Skeletal muscle satellite cell (primary cell): ENCODE results near the gene COP1.
"Not testable (repeated sequence)": the region's sequence is repeated elsewhere in the genome, so short reads cannot be mapped to it uniquely, and the experiment has no call there.

Experiments used
- H3K27me3 ChIP-seq: 2 replicates; pipeline ENCODE4 v1.7.0; 2013; ENCODE audit warnings: low read length; ENCODE audit not compliant: control insufficient read depth, insufficient read depth
- H3K36me3 ChIP-seq: 2 replicates; pipeline ENCODE4 v1.7.0; 2013; ENCODE audit warnings: mild to moderate bottlenecking, control low read depth, low read length; ENCODE audit not compliant: insufficient read depth
- H3K4me1 ChIP-seq: 2 replicates; pipeline ENCODE4 v1.7.0; 2013; ENCODE audit warnings: low read length; ENCODE audit not compliant: control insufficient read depth, insufficient read depth
- H3K4me2 ChIP-seq: 2 replicates; pipeline ENCODE4 v1.7.0; 2013; ENCODE audit warnings: mild to moderate bottlenecking, low read length
- H3K4me3 ChIP-seq: 2 replicates; pipeline ENCODE4 v1.7.0; 2013; ENCODE audit warnings: low read length
- H3K9ac ChIP-seq: 2 replicates; pipeline ENCODE4 v1.7.0; 2013; ENCODE audit warnings: mild to moderate bottlenecking, low read depth, low read length, moderate library complexity
- H3K9me3 ChIP-seq: replicated peaks from 2 replicates; pipeline ENCODE4 v1.7.0; 2013; ENCODE audit warnings: mild to moderate bottlenecking, control low read depth, low read length

Gene COP1

GRCh38 chr1:176029609-176030008 is 177.5 kb downstream of the COP1 start:
- peaks cover 7% of the 10 kb centered on the region for H3K36me3 ChIP-seq
- H3K4me1 ChIP-seq: peaks cover 21% of the 10 kb centered on the region
- no peak overlapping the region for H3K4me2 ChIP-seq
- H3K27me3 ChIP-seq: no peaks in the 10 kb centered on the region
- no peaks in the 10 kb centered on the region for H3K9me3 ChIP-seq
- H3K4me3 ChIP-seq: no peak overlapping the region
- no peak overlapping the region for H3K9ac ChIP-seq

- no peaks in the 10 kb centered on the region for H3K9me3 ChIP-seq
- no peak overlapping the region for H3K4me2 ChIP-seq
- no peak overlapping the region for H3K9ac ChIP-seq
- no peaks in the 10 kb centered on the region for H3K27me3 ChIP-seq
- peaks cover 7% of the 10 kb centered on the region for H3K36me3 ChIP-seq
- H3K4me3 ChIP-seq: no peak overlapping the region
- peaks cover 19% of the 10 kb centered on the region for H3K4me1 ChIP-seq
Measured at GRCh38 chr1:176029155-176029554, 177.9 kb downstream of the COP1 start.

- H3K4me2 ChIP-seq, H3K27me3 ChIP-seq, H3K9me3 ChIP-seq, H3K4me1 ChIP-seq, H3K36me3 ChIP-seq, H3K4me3 ChIP-seq, H3K9ac ChIP-seq: not testable (repeated sequence)
Measured at GRCh38 chr1:176027934-176028333, 179.2 kb downstream of the COP1 start.

GRCh38 chr1:176022574-176022973 is 184.5 kb downstream of the COP1 start:
- Histone ChIP-seq H3K9me3 (no peaks in the 10 kb centered on the region), H3K4me1 (no peaks in the 10 kb centered on the region), H3K4me2 (no peak overlapping the region), H3K9ac (no peak overlapping the region), H3K4me3 (no peak overlapping the region), H3K36me3 (peaks cover 11% of the 10 kb centered on the region), H3K27me3 (no peaks in the 10 kb centered on the region)

GRCh38 chr1:176017722-176018121 is 189.4 kb downstream of the COP1 start:
- H3K9me3 ChIP-seq: no peaks in the 10 kb centered on the region
- H3K4me3 ChIP-seq: no peak overlapping the region
- H3K36me3 ChIP-seq: peaks cover 5% of the 10 kb centered on the region
- H3K4me1 ChIP-seq: no peaks in the 10 kb centered on the region
- H3K4me2 ChIP-seq: no peak overlapping the region
- H3K9ac ChIP-seq: no peak overlapping the region
- H3K27me3 ChIP-seq: no peaks in the 10 kb centered on the region

GRCh38 chr1:176009951-176010350 is 197.1 kb downstream of the COP1 start:
- Histone ChIP-seq H3K36me3 (no peaks in the 10 kb centered on the region), H3K4me3 (no peak overlapping the region), H3K4me2 (no peak overlapping the region), H3K27me3 (no peaks in the 10 kb centered on the region), H3K4me1 (no peaks in the 10 kb centered on the region), H3K9me3 (no peaks in the 10 kb centered on the region), H3K9ac (no peak overlapping the region)

GRCh38 chr1:176007756-176008389 is 199.2 kb downstream of the COP1 start:
- not testable (repeated sequence) for H3K4me1 ChIP-seq, H3K36me3 ChIP-seq, H3K9me3 ChIP-seq, H3K4me2 ChIP-seq, H3K9ac ChIP-seq, H3K4me3 ChIP-seq, H3K27me3 ChIP-seq

GRCh38 chr1:175994660-175995059 is 212.4 kb downstream of the COP1 start:
- H3K36me3 ChIP-seq, H3K9me3 ChIP-seq: not testable (repeated sequence)

GRCh38 chr1:175992825-175993224 is 214.3 kb downstream of the COP1 start:
- H3K4me1 ChIP-seq, H3K27me3 ChIP-seq, H3K4me2 ChIP-seq, H3K9me3 ChIP-seq, H3K9ac ChIP-seq, H3K4me3 ChIP-seq: not testable (repeated sequence)
- H3K36me3 ChIP-seq: peaks cover 10% of the 10 kb centered on the region

More at GRCh38 chr1:175994660-175995059, 212.4 kb downstream of the COP1 start:
- H3K4me1 ChIP-seq, H3K27me3 ChIP-seq, H3K9ac ChIP-seq, H3K4me3 ChIP-seq, H3K4me2 ChIP-seq: not testable (repeated sequence)

GRCh38 chr1:175992202-175992601 is 214.9 kb downstream of the COP1 start:
- H3K36me3 ChIP-seq: peaks cover 12% of the 10 kb centered on the region
- H3K27me3 ChIP-seq, H3K9me3 ChIP-seq, H3K4me2 ChIP-seq, H3K9ac ChIP-seq, H3K4me3 ChIP-seq, H3K4me1 ChIP-seq: not testable (repeated sequence)

GRCh38 chr1:175984813-175985212 is 222.3 kb downstream of the COP1 start:
- Histone ChIP-seq H3K4me1 (no peaks in the 10 kb centered on the region), H3K27me3 (no peaks in the 10 kb centered on the region), H3K4me2 (no peak overlapping the region), H3K9ac (no peak overlapping the region), H3K36me3 (peaks cover 68% of the 10 kb centered on the region), H3K9me3 (peaks cover 3% of the 10 kb centered on the region), H3K4me3 (no peak overlapping the region)

GRCh38 chr1:175984057-175984812 is 222.9 kb downstream of the COP1 start:
- Histone ChIP-seq H3K4me3 (no peak overlapping the region), H3K36me3 (peaks cover 67% of the 10 kb centered on the region), H3K9ac (no peak overlapping the region), H3K4me1 (peaks cover 2% of the 10 kb centered on the region), H3K9me3 (peaks cover 3% of the 10 kb centered on the region), H3K27me3 (no peaks in the 10 kb centered on the region), H3K4me2 (no peak overlapping the region)
